HEK293 (cell line): ENCODE data around the gene LGALS4.

ENCODE experiments used
- CTCF ChIA-PET: fragments of 350-600 bp; formaldehyde crosslinking; extraction: SDS; loops from one replicate; lab custom pipeline; 2021; ENCODE audit warnings: antibody characterized with exemption; lab: Yijun Ruan, JAX
- POLR2A ChIA-PET: fragments of 300-600 bp; formaldehyde crosslinking; extraction: SDS; loops from one replicate; lab custom pipeline; 2020; ENCODE audit warnings: antibody characterized with exemption, inconsistent platforms; lab: Yijun Ruan, JAX
- H3K27ac ChIP-seq: fragments of 200-500 bp; sonication (Bioruptor generic); 2 replicates; pipeline ENCODE4 v1.5.1; 2014; ENCODE audit warnings: low read depth, low read length, control low read depth, inconsistent platforms; ENCODE audit errors: extremely low read depth
- H3K36me3 ChIP-seq, 2 experiments: fragments of 200-500 bp in 1 of 2; sonication (Bioruptor generic) in 1 of 2; 1 replicate in 1 of 2; 2 replicates in 1 of 2; pipeline ENCODE4 v1.5.1; 2014 to 2017; ENCODE audit warnings: inconsistent platforms in 2 of 2, low read length in 2 of 2; ENCODE audit not compliant: control insufficient read depth in 2 of 2, insufficient read depth in 1 of 2
- H3K4me1 ChIP-seq: fragments of 200-500 bp; sonication (Bioruptor generic); 2 replicates; pipeline ENCODE4 v1.5.1; 2014; ENCODE audit warnings: mild to moderate bottlenecking, low read length, inconsistent platforms; ENCODE audit not compliant: control insufficient read depth, insufficient read depth
- H3K4me3 ChIP-seq: 2 replicates; pipeline ENCODE4 v1.5.1; 2011; ENCODE audit warnings: low read depth, mild to moderate bottlenecking, control low read depth, low read length, moderate library complexity
- H3K9me3 ChIP-seq: fragments of 200-500 bp; sonication (Bioruptor generic); 2 replicates; pipeline ENCODE4 v1.5.1; 2014; ENCODE audit warnings: low read depth, low read length, inconsistent platforms; ENCODE audit not compliant: control insufficient read depth, insufficient read depth
- EGR2 ChIP-seq: fragments of 450-650 bp; formaldehyde crosslinking; IDR thresholded peaks from 2 replicates; pipeline ENCODE4 v1.5.1; 2016; ENCODE audit warnings: low read depth, missing biosample characterization, missing genetic modification characterization
- KLF10 ChIP-seq: fragments of 450-650 bp; IDR thresholded peaks from 2 replicates; pipeline ENCODE4 v1.5.1; 2018; ENCODE audit warnings: missing biosample characterization, mild to moderate bottlenecking, missing genetic modification characterization
- KLF7 ChIP-seq: fragments of 450-650 bp; formaldehyde crosslinking; IDR thresholded peaks from 2 replicates; pipeline ENCODE4 v1.5.1; 2016; ENCODE audit warnings: missing biosample characterization, missing genetic modification characterization, borderline replicate concordance
- KLF9 ChIP-seq: fragments of 450-650 bp; formaldehyde crosslinking; IDR thresholded peaks from 2 replicates; pipeline ENCODE4 v1.5.1; 2016; ENCODE audit warnings: missing biosample characterization, missing genetic modification characterization, low read depth
- MZF1 ChIP-seq: fragments of 450-650 bp; formaldehyde crosslinking; IDR thresholded peaks from 2 replicates; pipeline ENCODE4 v1.5.1; 2017; ENCODE audit warnings: missing biosample characterization, missing genetic modification characterization, borderline replicate concordance
- REST ChIP-seq: fragments of 450-650 bp; formaldehyde crosslinking; IDR thresholded peaks from 2 replicates; pipeline ENCODE4 v1.5.1; 2016; ENCODE audit warnings: missing biosample characterization, missing genetic modification characterization
- SETDB1 ChIP-seq: IDR thresholded peaks from one replicate; pipeline ENCODE4 v1.6.1; 2017; ENCODE audit warnings: mild to moderate bottlenecking, low read length, moderate library complexity, mixed read lengths; ENCODE audit not compliant: insufficient read length
- SP3 ChIP-seq: fragments of 450-650 bp; formaldehyde crosslinking; IDR thresholded peaks from 2 replicates; pipeline ENCODE4 v1.5.1; 2016; ENCODE audit warnings: missing biosample characterization, missing genetic modification characterization
- ZBTB8A ChIP-seq: fragments of 450-650 bp; formaldehyde crosslinking; IDR thresholded peaks from 2 replicates; pipeline ENCODE4 v1.5.1; 2016; ENCODE audit warnings: missing biosample characterization, missing genetic modification characterization
- ZEB2 ChIP-seq: fragments of 450-650 bp; formaldehyde crosslinking; IDR thresholded peaks from 2 replicates; pipeline ENCODE4 v1.5.1; 2016; ENCODE audit warnings: missing biosample characterization, missing genetic modification characterization
- ZIC2 ChIP-seq: fragments of 450-650 bp; formaldehyde crosslinking; IDR thresholded peaks from 2 replicates; pipeline ENCODE4 v1.5.1; 2016; ENCODE audit warnings: missing biosample characterization, missing genetic modification characterization
- ZNF157 ChIP-seq: fragments of 450-650 bp; formaldehyde crosslinking; IDR thresholded peaks from 2 replicates; pipeline ENCODE4 v1.5.1; 2016; ENCODE audit warnings: missing biosample characterization, missing genetic modification characterization
- ZNF16 ChIP-seq: fragments of 450-650 bp; formaldehyde crosslinking; IDR thresholded peaks from 2 replicates; pipeline ENCODE4 v1.5.1; 2016; ENCODE audit warnings: low read depth, missing biosample characterization, missing genetic modification characterization
- ZNF19 ChIP-seq: fragments of 450-650 bp; formaldehyde crosslinking; IDR thresholded peaks from 2 replicates; pipeline ENCODE4; 2016; ENCODE audit warnings: missing biosample characterization, missing genetic modification characterization, low read depth
- ZNF266 ChIP-seq: fragments of 450-650 bp; formaldehyde crosslinking; IDR thresholded peaks from 2 replicates; pipeline ENCODE4 v1.5.1; 2016; ENCODE audit warnings: missing biosample characterization, missing genetic modification characterization, low read depth
- ZNF292 ChIP-seq: fragments of 450-650 bp; formaldehyde crosslinking; IDR thresholded peaks from 2 replicates; pipeline ENCODE4 v1.5.1; 2016; ENCODE audit warnings: low read depth, missing biosample characterization, missing genetic modification characterization, borderline replicate concordance
- ZNF302 ChIP-seq: fragments of 450-650 bp; formaldehyde crosslinking; IDR thresholded peaks from 2 replicates; pipeline ENCODE4 v1.5.1; 2016; ENCODE audit warnings: missing biosample characterization, missing genetic modification characterization, low read depth
- ZNF449 ChIP-seq: fragments of 450-650 bp; formaldehyde crosslinking; IDR thresholded peaks from 2 replicates; pipeline ENCODE4 v1.5.1; 2017; ENCODE audit warnings: missing biosample characterization, mild to moderate bottlenecking, missing genetic modification characterization, moderate library complexity
- ZNF501 ChIP-seq: fragments of 450-650 bp; formaldehyde crosslinking; IDR thresholded peaks from 2 replicates; pipeline ENCODE4 v1.5.1; 2016; ENCODE audit warnings: missing biosample characterization, missing genetic modification characterization
- ZNF549 ChIP-seq: fragments of 450-650 bp; IDR thresholded peaks from 2 replicates; pipeline ENCODE4 v1.5.1; 2018; ENCODE audit warnings: missing biosample characterization, missing genetic modification characterization, mild to moderate bottlenecking, inconsistent platforms, moderate library complexity
- ZNF560 ChIP-seq: fragments of 450-650 bp; formaldehyde crosslinking; IDR thresholded peaks from 2 replicates; pipeline ENCODE4 v1.5.1; 2017; ENCODE audit warnings: missing biosample characterization, missing genetic modification characterization, borderline replicate concordance
- ZNF629 ChIP-seq: fragments of 450-650 bp; formaldehyde crosslinking; IDR thresholded peaks from 2 replicates; pipeline ENCODE4 v1.5.1; 2017; ENCODE audit warnings: missing biosample characterization, missing genetic modification characterization
- ZNF664 ChIP-seq: fragments of 450-650 bp; formaldehyde crosslinking; IDR thresholded peaks from 2 replicates; pipeline ENCODE4 v1.5.1; 2016; ENCODE audit warnings: missing biosample characterization, missing genetic modification characterization
- ZNF677 ChIP-seq: fragments of 450-650 bp; IDR thresholded peaks from 2 replicates; pipeline ENCODE4 v1.5.0; 2018; ENCODE audit warnings: missing biosample characterization, mild to moderate bottlenecking, missing genetic modification characterization, moderate library complexity
- ZNF692 ChIP-seq: fragments of 450-650 bp; formaldehyde crosslinking; IDR thresholded peaks from 2 replicates; pipeline ENCODE4 v1.5.1; 2016; ENCODE audit warnings: missing biosample characterization, missing genetic modification characterization
- ZNF830 ChIP-seq: fragments of 450-650 bp; IDR thresholded peaks from 2 replicates; pipeline ENCODE4 v1.5.0; 2018; ENCODE audit warnings: missing biosample characterization, missing genetic modification characterization, low read depth, mild to moderate bottlenecking, moderate library complexity
- ZXDB ChIP-seq: fragments of 450-650 bp; formaldehyde crosslinking; IDR thresholded peaks from 2 replicates; pipeline ENCODE4 v1.5.1; 2016; ENCODE audit warnings: missing biosample characterization, missing genetic modification characterization
- TF ChIP-seq, protein P1 (sequence below): fragments of 450-650 bp; formaldehyde crosslinking; IDR thresholded peaks from 2 replicates; pipeline ENCODE4 v1.5.1; 2016; ENCODE audit warnings: missing biosample characterization, missing genetic modification characterization
- TF ChIP-seq, protein P2 (sequence below): fragments of 450-650 bp; formaldehyde crosslinking; IDR thresholded peaks from 2 replicates; pipeline ENCODE4 v1.5.1; 2016; ENCODE audit warnings: missing biosample characterization, missing genetic modification characterization

The LGALS4 gene

DNA sequence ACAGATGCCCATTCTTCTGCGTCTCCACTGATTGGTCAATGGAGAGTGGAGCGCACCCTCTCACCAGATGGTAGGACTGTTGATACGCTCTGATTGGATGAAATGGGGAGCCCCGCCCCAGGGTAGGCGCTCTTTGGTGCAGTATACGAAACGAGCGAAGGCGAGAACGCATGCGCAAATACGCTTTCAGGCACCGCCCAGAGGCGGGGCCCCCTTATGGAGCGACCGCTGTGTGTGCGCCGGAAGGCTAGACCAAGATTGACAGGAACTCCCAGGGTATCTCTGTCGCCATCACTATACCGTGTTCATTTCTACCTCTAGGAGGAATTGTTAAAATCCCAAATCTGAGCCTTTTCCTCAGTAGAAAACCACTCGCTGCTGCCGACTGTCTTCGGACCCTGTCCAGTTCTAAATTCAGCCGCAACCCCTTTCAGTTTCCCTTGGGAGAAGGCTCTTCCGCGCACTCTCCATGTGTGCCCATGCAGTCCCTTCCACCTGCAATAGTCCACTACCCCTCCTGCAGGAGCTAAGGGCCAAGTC, 37.8 kb upstream of the LGALS4 start:
- CTCF ChIA-PET, result no interaction called here
- H3K36me3 ChIP-seq, result peaks cover 34 to 36% of the 10 kb centered on the region in 2 experiments
- POLR2A ChIA-PET, result interaction anchor here (0.9 to 2.0 kb wide), 9 partner anchors 8 to 463 kb away, joined by 3 to 15 read pairs (median 5); partner anchors contain the start of genes ECH1, EIF3K, GGN and MRPS12
- TF ChIP-seq KLF9 (tag by site-specific recombination) (peak; percentile 63; the same call in 1 of the 2 replicates), KLF7 (0 out of 2 replicates have a peak, but pooled peaks have one; percentile 71), EGR2 (tag by site-specific recombination) (no peak), ZNF302 (no peak), ZXDB (tag by site-specific recombination) (peak; percentile 57), ZNF266 (tag by site-specific recombination) (no peak), ZNF549 (tag by site-specific recombination) (no peak), ZIC2 (tag by site-specific recombination) (no peak), ZNF677 (tag by site-specific recombination) (no peak), REST (tag by site-specific recombination) (peak; percentile 57; the same call in 1 of the 2 replicates), ZNF560 (tag by site-specific recombination) (no peak), ZNF501 (tag by site-specific recombination) (no peak; the same call in 1 of the 2 replicates), ZNF157 (tag by site-specific recombination) (no peak), ZEB2 (peak; percentile 84), SETDB1 (no peak), MZF1 (tag by site-specific recombination) (no peak; the same call in 1 of the 2 replicates), ZNF830 (tag by site-specific recombination) (no peak), SP3 (no peak; the same call in 1 of the 2 replicates), ZNF449 (no peak), ZNF629 (peak; percentile 8; the same call in 1 of the 2 replicates), ZNF292 (tag by site-specific recombination) (no peak), ZBTB8A (tag by site-specific recombination) (peak; percentile 100), ZNF19 (tag by site-specific recombination) (no peak), ZNF16 (tag by site-specific recombination) (no peak), ZNF664 (tag by site-specific recombination) (peak; percentile 63), KLF10 (tag by site-specific recombination) (peak; percentile 80), ZNF692 (tag by site-specific recombination) (peak; percentile 58)
- TF ChIP-seq, protein P1, sequence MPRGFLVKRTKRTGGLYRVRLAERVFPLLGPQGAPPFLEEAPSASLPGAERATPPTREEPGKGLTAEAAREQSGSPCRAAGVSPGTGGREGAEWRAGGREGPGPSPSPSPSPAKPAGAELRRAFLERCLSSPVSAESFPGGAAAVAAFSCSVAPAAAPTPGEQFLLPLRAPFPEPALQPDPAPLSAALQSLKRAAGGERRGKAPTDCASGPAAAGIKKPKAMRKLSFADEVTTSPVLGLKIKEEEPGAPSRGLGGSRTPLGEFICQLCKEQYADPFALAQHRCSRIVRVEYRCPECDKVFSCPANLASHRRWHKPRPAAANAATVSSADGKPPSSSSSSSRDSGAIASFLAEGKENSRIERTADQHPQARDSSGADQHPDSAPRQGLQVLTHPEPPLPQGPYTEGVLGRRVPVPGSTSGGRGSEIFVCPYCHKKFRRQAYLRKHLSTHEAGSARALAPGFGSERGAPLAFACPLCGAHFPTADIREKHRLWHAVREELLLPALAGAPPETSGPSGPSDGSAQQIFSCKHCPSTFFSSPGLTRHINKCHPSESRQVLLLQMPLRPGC (tag by site-specific recombination), result 0 out of 2 replicates have a peak, but pooled peaks have one; percentile 41
- TF ChIP-seq, protein P2, sequence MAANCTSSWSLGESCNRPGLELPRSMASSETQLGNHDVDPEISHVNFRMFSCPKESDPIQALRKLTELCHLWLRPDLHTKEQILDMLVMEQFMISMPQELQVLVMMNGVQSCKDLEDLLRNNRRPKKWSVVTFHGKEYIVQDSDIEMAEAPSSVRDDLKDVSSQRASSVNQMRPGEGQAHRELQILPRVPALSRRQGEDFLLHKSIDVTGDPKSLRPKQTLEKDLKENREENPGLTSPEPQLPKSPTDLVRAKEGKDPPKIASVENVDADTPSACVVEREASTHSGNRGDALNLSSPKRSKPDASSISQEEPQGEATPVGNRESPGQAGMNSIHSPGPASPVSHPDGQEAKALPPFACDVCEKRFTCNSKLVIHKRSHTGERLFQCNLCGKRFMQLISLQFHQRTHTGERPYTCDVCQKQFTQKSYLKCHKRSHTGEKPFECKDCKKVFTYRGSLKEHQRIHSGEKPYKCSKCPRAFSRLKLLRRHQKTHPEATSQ (tag by site-specific recombination), result no peak

More for the DNA sequence above, 37.8 kb upstream of the LGALS4 start:
- Histone ChIP-seq H3K4me1 (peaks cover 32% of the 10 kb centered on the region), H3K9me3 (no peaks in the 10 kb centered on the region), H3K27ac (peak overlapping the region; percentile 96), H3K4me3 (peak overlapping the region; percentile 38)
